Stimulated activated CD4-positive, alpha-beta T cell treated with anti-CD3 and anti-CD28 coated beads, Interleukin-4, amount 100 ng/mL, for 24 hours (primary cell): Measurements from ENCODE around the gene MIB2.
"Not testable (repeated sequence)": the region's sequence is repeated elsewhere in the genome, so short reads cannot be mapped to it uniquely, and the experiment has no call there.

ENCODE experiments used
- DNase-seq: peaks from one replicate; pipeline ENCODE4 v3.0.0-alpha.2; 2020

The MIB2 gene

GRCh38 chr1:1628754-1629429 is 13.6 kb downstream of the MIB2 start:
- peak; percentile 40 for DNase-seq

- peak; percentile 61 for DNase-seq
Measured at GRCh38 chr1:1629430-1630190, 14.3 kb downstream of the MIB2 start.

- peak; percentile 91 for DNase-seq
Measured at GRCh38 chr1:1630191-1630964, 15.1 kb downstream of the MIB2 start.

GRCh38 chr1:1630965-1631781 is 15.9 kb downstream of the MIB2 start:
- DNase-seq, result no peak

GRCh38 chr1:1631782-1632420 is 16.6 kb downstream of the MIB2 start, which contains the start of gene MMP23B:
Gene MMP23B (plus strand): TSS chr1:1632173. CDS start chr1:1632219, 46 bp downstream.
- no peak for DNase-seq

- DNase-seq, result not testable (repeated sequence)
Measured at GRCh38 chr1:1633409-1633808, 18.1 kb downstream of the MIB2 start.

- DNase-seq, result not testable (repeated sequence)
Measured at GRCh38 chr1:1634613-1635012, 19.3 kb downstream of the MIB2 start.

GRCh38 chr1:1636621-1637478 is 21.6 kb downstream of the MIB2 start:
- DNase-seq, result not testable (repeated sequence)

- DNase-seq, result not testable (repeated sequence)
Measured at GRCh38 chr1:1637479-1637875, 22.2 kb downstream of the MIB2 start.

GRCh38 chr1:1638528-1638927 is 23.2 kb downstream of the MIB2 start:
- DNase-seq, result not testable (repeated sequence)

GRCh38 chr1:1639368-1639767 is 24.1 kb downstream of the MIB2 start:
- DNase-seq, result not testable (repeated sequence)

GRCh38 chr1:1640081-1640480 is 24.8 kb downstream of the MIB2 start:
- DNase-seq, result not testable (repeated sequence)

GRCh38 chr1:1640711-1641461 is 25.6 kb downstream of the MIB2 start:
- DNase-seq, result not testable (repeated sequence)

GRCh38 chr1:1646326-1646725 is 31.0 kb downstream of the MIB2 start:
- DNase-seq, result not testable (repeated sequence)

- not testable (repeated sequence) for DNase-seq
Measured at GRCh38 chr1:1647567-1648241, 32.4 kb downstream of the MIB2 start.

- DNase-seq, result not testable (repeated sequence)
Measured at GRCh38 chr1:1648265-1648664, 33.0 kb downstream of the MIB2 start.

GRCh38 chr1:1658583-1659549 is 43.6 kb downstream of the MIB2 start, which contains the start of gene CDK11B:
Gene CDK11B (minus strand): TSS chr1:1659004. CDS start chr1:1657485, 1,519 bp downstream.
- DNase-seq, result peak; percentile 100

- not testable (repeated sequence) for DNase-seq
Measured at GRCh38 chr1:1662392-1662791, 47.1 kb downstream of the MIB2 start.
